DND-41 (cell line): ENCODE data around the gene SYT9.
"Not testable (repeated sequence)": the region's sequence is repeated elsewhere in the genome, so short reads cannot be mapped to it uniquely, and the experiment has no call there.

Source experiments
- ATAC-seq: fragments of 200-7000 bp; cut with Tn5 transposase; 3 replicates; pipeline ENCODE4 v1.9.1; 2021; ENCODE audit warnings: low read depth; ENCODE audit not compliant: insufficient read depth
- DNase-seq: peaks from one replicate; pipeline ENCODE4 v3.0.0-alpha.2; 2020
- H2AFZ ChIP-seq: 2 replicates; pipeline ENCODE4 v1.6.0; 2012; ENCODE audit warnings: low read depth, low read length
- H3K27ac ChIP-seq: 2 replicates; pipeline ENCODE4 v1.5.1; 2012; ENCODE audit warnings: low read length, inconsistent platforms
- H3K27me3 ChIP-seq: fragments of 200-600 bp; sonication (generic); 2 replicates; pipeline ENCODE4 v1.6.0; 2012; ENCODE audit warnings: low read length, mild to moderate bottlenecking, inconsistent platforms; ENCODE audit not compliant: insufficient read depth, poor library complexity
- H3K36me3 ChIP-seq: 2 replicates; pipeline ENCODE4 v1.5.1; 2012; ENCODE audit warnings: low read length, inconsistent platforms; ENCODE audit not compliant: insufficient read depth
- H3K4me1 ChIP-seq: 2 replicates; pipeline ENCODE4 v1.5.1; 2012; ENCODE audit warnings: mild to moderate bottlenecking, low read length; ENCODE audit not compliant: insufficient read depth
- H3K4me2 ChIP-seq: 2 replicates; pipeline ENCODE4 v1.6.0; 2012; ENCODE audit warnings: mild to moderate bottlenecking, moderate library complexity, low read length, inconsistent platforms; ENCODE audit not compliant: insufficient read depth
- H3K4me3 ChIP-seq, 2 experiments: fragments of 200-600 bp in 1 of 2; shearing (Covaris generic) in 1 of 2; 2 replicates each; pipeline ENCODE4 v1.5.1; 2012 to 2016; ENCODE audit warnings: inconsistent platforms in 2 of 2, low read length in 2 of 2, mild to moderate bottlenecking in 2 of 2, low read depth in 1 of 2, moderate library complexity in 1 of 2
- H3K79me2 ChIP-seq: 2 replicates; pipeline ENCODE4 v1.6.0; 2012; ENCODE audit warnings: low read length, inconsistent platforms; ENCODE audit not compliant: insufficient read depth
- H3K9ac ChIP-seq: 2 replicates; pipeline ENCODE4 v1.6.0; 2012; ENCODE audit warnings: low read depth, mild to moderate bottlenecking, inconsistent platforms, low read length, moderate library complexity
- H3K9me3 ChIP-seq: 2 replicates; pipeline ENCODE4 v1.5.1; 2012; ENCODE audit warnings: low read length, moderate library complexity, mild to moderate bottlenecking, inconsistent platforms; ENCODE audit not compliant: insufficient read depth, severe bottlenecking
- H4K20me1 ChIP-seq: 2 replicates; pipeline ENCODE4 v1.6.0; 2012; ENCODE audit warnings: low read length; ENCODE audit not compliant: insufficient read depth
- CTCF ChIP-seq: IDR thresholded peaks from 2 replicates; pipeline ENCODE4 v1.5.1; 2012; ENCODE audit warnings: borderline replicate concordance, low read length, moderate library complexity, mild to moderate bottlenecking; ENCODE audit not compliant: poor library complexity, severe bottlenecking; ENCODE audit errors: extremely low read depth
- EZH2 ChIP-seq: IDR thresholded peaks from 3 replicates; pipeline ENCODE4 v1.6.1; 2012; ENCODE audit warnings: borderline replicate concordance, low read depth, mild to moderate bottlenecking, moderate library complexity, low read length, inconsistent platforms; ENCODE audit not compliant: severe bottlenecking

Gene SYT9

DNA sequence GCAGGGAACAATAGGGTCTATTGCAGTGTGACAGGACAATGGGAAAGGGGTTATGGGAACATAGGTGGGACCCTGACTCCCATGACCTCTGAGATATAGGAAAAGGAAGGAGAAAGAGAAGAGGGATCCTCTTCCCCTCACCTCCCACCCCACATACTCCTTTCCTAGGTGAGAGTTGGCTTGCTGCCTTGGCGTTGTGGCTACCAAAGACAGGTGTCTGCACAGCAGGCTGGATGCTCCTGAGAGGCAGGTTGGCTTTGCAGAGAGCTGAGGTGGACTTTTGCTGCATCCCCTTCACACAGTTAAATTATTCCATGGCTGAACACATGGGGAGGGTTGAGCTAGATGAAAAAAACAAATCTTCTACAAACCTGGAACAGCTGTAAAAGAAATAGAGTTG, 80.7 kb downstream of the SYT9 start:
- Histone ChIP-seq H3K36me3 (no peaks in the 10 kb centered on the region), H3K9me3 (no peaks in the 10 kb centered on the region), H3K27me3 (no peaks in the 10 kb centered on the region), H2AFZ (no peak overlapping the region), H4K20me1 (no peaks in the 10 kb centered on the region), H3K27ac (no peak overlapping the region), H3K4me1 (no peaks in the 10 kb centered on the region), H3K4me3 (no peak overlapping the region), H3K4me2 (no peak overlapping the region), H3K9ac (no peak overlapping the region), H3K79me2 (no peaks in the 10 kb centered on the region)
- TF ChIP-seq EZH2: no peak
- TF ChIP-seq CTCF: no peak
- DNase-seq (no peak), ATAC-seq (no peak)

DNA sequence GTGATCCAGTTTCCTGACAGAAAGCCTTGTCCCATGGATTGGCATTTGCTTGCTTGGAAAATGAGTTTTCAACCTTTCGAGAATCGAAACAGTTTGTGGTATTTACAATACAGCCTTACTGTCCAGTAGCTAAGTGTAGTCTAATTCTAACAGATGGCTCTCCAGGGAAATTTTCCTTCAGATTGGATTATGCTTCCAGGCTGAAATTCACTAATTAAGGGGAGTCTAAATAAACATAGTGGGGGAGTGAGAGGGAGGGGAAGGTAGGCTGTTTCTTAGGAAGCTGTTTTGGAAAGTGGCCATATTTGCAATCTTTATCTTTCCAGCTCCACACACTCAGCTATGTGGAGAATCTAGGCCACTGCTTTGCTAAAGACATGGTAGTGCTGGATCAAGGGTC, 81.3 kb downstream of the SYT9 start:
- no peak for TF ChIP-seq CTCF
- no peak for TF ChIP-seq EZH2
- Histone ChIP-seq H4K20me1 (no peaks in the 10 kb centered on the region), H3K27ac (no peak overlapping the region)

GRCh38 chr11:7335442-7335841, 83.7 kb downstream of the SYT9 start:
- not testable (repeated sequence) for H3K27ac ChIP-seq, H3K9me3 ChIP-seq, H3K4me3 ChIP-seq, H3K4me2 ChIP-seq, H3K4me1 ChIP-seq, H3K79me2 ChIP-seq, H2AFZ ChIP-seq, H4K20me1 ChIP-seq, H3K9ac ChIP-seq, ATAC-seq, DNase-seq, H3K27me3 ChIP-seq, H3K36me3 ChIP-seq

More for the DNA sequence above, 81.3 kb downstream of the SYT9 start:
- H3K4me1 ChIP-seq: no peaks in the 10 kb centered on the region
- ATAC-seq (no peak), DNase-seq (no peak)
- H3K4me2 ChIP-seq: no peak overlapping the region
- H3K27me3 ChIP-seq: no peaks in the 10 kb centered on the region
- no peak overlapping the region for H3K4me3 ChIP-seq
- H3K9me3 ChIP-seq: no peaks in the 10 kb centered on the region
- H3K36me3 ChIP-seq: no peaks in the 10 kb centered on the region
- H3K9ac ChIP-seq: no peak overlapping the region
- H3K79me2 ChIP-seq: no peaks in the 10 kb centered on the region
- H2AFZ ChIP-seq: no peak overlapping the region

DNA sequence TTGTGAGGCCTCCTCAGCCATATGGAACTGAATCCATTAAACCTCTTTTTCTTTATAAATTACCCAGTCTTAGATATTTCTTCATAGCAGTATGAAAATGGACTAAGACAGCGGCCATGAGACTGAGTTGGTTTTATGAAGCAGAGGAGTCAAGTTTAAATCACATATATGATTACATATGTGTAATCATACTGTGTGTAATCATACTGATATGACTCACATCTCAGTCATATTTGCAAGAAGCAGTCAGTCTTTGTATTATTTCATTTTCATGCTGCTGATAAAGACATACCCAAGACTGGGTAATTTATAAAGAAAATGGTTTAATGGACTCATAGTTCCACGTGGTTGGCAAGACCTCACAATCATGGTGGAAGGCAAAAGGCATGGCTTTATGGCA, 89.8 kb downstream of the SYT9 start:
- Histone ChIP-seq H3K9ac (no peak overlapping the region), H4K20me1 (no peaks in the 10 kb centered on the region), H3K9me3 (no peaks in the 10 kb centered on the region), H3K27me3 (no peaks in the 10 kb centered on the region), H3K27ac (no peak overlapping the region), H3K36me3 (no peaks in the 10 kb centered on the region), H2AFZ (no peak overlapping the region), H3K4me3 (no peak overlapping the region), H3K79me2 (no peaks in the 10 kb centered on the region), H3K4me1 (no peaks in the 10 kb centered on the region), H3K4me2 (no peak overlapping the region)
- TF ChIP-seq CTCF (no peak), EZH2 (no peak)
- ATAC-seq: no peak
- DNase-seq: no peak
